ENCODE data around the gene ANKRD55.
A peak's percentile ranks its signal among the peaks of the same experiment; 100 is the strongest.
"Not testable (repeated sequence)": the region's sequence is repeated elsewhere in the genome, so short reads cannot be mapped to it uniquely, and the experiment has no call there.

The ANKRD55 gene

GRCh38 chr5:56100439-56101176, 132.5 kb downstream of the ANKRD55 start:
- DNase-seq = no peak

GRCh38 chr5:56099346-56099745, 133.8 kb downstream of the ANKRD55 start:
- no peak for DNase-seq

GRCh38 chr5:56097055-56097454, 136.1 kb downstream of the ANKRD55 start:
- no peak for DNase-seq

- no peak for DNase-seq
Observed at GRCh38 chr5:56095579-56096102, 137.5 kb downstream of the ANKRD55 start.

- DNase-seq = peak; percentile 25
Observed at GRCh38 chr5:56094579-56095361, 138.4 kb downstream of the ANKRD55 start.

- DNase-seq = no peak
Observed at GRCh38 chr5:56093970-56094369, 139.2 kb downstream of the ANKRD55 start.

- no peak for DNase-seq
Observed at GRCh38 chr5:56092115-56092514, 141.0 kb downstream of the ANKRD55 start.

- DNase-seq = no peak
Observed at GRCh38 chr5:56091664-56092063, 141.5 kb downstream of the ANKRD55 start.

GRCh38 chr5:56090793-56091460, 142.2 kb downstream of the ANKRD55 start:
- no peak for DNase-seq

- no peak for DNase-seq
Observed at GRCh38 chr5:56088967-56089829, 143.9 kb downstream of the ANKRD55 start.

GRCh38 chr5:56088431-56088949, 144.6 kb downstream of the ANKRD55 start:
- DNase-seq = no peak

- no peak for DNase-seq
Observed at GRCh38 chr5:56085193-56085592, 147.9 kb downstream of the ANKRD55 start.

GRCh38 chr5:56083286-56083854, 149.8 kb downstream of the ANKRD55 start:
- DNase-seq = no peak

- not testable (repeated sequence) for DNase-seq
Observed at GRCh38 chr5:56081053-56081642, 152.0 kb downstream of the ANKRD55 start.

- no peak for DNase-seq
Observed at GRCh38 chr5:56080375-56081052, 152.6 kb downstream of the ANKRD55 start.

GRCh38 chr5:56079157-56079500, 154.0 kb downstream of the ANKRD55 start:
- not testable (repeated sequence) for DNase-seq

- DNase-seq = no peak
Observed at GRCh38 chr5:56078278-56079156, 154.6 kb downstream of the ANKRD55 start.

- DNase-seq = no peak
Observed at GRCh38 chr5:56077796-56078233, 155.3 kb downstream of the ANKRD55 start.

- DNase-seq = no peak
Observed at GRCh38 chr5:56076486-56076885, 156.6 kb downstream of the ANKRD55 start.

- DNase-seq = no peak
Observed at GRCh38 chr5:56075361-56075760, 157.8 kb downstream of the ANKRD55 start.
